8988T (cell line): Measurements from ENCODE around the gene UPB1.

Experiments
- DNase-seq: peaks from one replicate; pipeline ENCODE4 v3.0.0; 2011

The UPB1 gene

DNA sequence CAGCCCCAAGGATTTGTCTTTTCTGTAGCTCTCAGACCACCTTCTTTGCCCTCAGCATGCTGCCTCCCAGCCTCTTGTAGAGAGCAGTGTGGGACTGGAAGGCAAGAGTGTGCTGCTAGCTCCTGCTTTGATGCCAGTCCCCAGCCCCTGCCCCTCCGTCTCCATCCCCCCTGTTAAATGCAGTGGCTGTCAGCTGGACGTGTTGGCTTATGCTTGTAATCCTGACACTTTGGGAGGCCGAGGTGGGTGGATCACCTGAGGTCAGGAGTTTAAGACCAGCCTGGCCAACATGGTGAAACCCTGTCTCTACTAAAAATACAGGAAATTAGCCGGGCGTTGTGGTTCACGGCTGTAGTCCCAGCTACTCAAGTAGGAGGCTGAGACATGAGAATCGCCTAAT is 76.1 kb downstream of the UPB1 start:
- DNase-seq: no peak

DNA sequence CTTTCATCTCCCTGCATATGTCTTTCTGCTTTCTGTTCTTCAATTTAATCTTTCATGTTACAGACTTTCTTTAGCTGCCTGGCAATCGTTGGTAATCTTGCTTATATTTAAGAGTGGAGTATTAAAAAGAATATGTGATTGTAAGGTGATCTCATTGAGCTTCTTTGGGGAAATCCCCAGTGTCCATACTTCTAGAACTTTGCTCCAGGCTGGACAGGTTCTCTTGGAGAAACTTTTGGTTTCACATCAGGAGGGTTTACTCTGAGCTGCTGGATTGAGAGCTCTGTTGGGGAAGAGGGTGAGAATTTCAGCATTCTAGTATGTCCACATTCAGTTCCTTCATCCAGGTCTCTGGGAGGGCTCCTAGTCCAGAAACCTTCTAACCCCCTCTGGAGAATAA is 81.6 kb downstream of the UPB1 start:
- no peak for DNase-seq
